ENCODE data around the gene SPAG17.

SPAG17 gene

DNA sequence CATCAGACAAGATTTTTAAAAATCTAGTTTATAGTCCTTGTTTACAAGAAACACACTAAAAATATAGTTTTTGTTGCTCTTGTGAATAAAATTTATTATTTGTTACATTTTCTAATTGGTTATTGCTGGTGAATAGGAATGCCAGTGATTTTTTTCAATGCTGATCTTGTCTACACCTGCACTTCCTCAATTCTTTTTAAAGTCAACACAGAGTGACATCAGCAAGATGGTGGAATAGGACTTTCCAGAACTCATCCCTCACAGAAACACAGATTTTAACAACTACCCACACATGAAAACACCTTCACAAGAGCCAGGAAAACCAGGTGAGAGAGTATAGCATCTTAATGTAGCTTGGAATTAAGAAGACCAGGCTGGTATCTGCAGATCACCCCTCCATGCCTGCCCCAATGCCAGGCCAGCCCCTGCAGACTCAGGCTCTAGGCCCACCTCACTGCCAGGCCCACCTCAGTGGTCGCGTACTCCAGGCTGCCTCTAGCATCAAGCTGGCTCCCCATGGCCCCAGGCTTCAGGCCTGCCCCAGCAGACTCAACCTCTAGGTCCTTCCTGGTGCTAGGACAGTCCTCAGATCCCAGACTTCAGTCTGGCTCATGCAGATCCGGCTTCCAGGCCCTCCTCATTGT, 137.9 kb downstream of the SPAG17 start:
- Histone ChIP-seq H3K36me3 (ENCODE audit: control insufficient read depth, insufficient read depth, low read length) (no peaks in the 10 kb centered on the region), H3K4me3 (ENCODE audit: low read depth, low read length) (no peak overlapping the region), H3K27me3 (ENCODE audit: control insufficient read depth, insufficient read depth, low read length) (no peaks in the 10 kb centered on the region), H3K4me1 (ENCODE audit: control insufficient read depth, insufficient read depth, low read length) (no peaks in the 10 kb centered on the region), H3K9ac (ENCODE audit: low read depth, low read length) (no peak overlapping the region), H3K9me3 (ENCODE audit: control insufficient read depth, insufficient read depth, low read length) (no peaks in the 10 kb centered on the region)

DNA sequence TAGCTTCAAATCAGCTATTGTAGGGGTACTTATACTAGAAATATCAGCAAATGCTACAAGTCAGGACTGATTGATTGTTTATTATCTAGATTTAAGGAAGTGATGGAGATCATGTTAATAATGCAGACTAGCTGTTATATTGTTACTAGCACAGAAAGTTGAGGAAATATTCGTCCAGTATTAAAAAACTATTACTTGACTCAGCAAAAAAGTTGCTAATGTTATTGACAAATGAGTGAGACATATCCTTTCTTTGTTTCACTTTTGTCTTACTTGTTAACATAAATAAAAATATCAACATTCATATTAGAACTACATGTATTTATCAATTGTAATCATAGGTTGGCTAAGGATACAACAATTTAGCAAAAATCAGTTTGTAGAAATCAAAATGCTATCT, 141.4 kb downstream of the SPAG17 start:
- Histone ChIP-seq H3K4me1 (ENCODE audit: control insufficient read depth, insufficient read depth, low read length) (no peaks in the 10 kb centered on the region), H3K36me3 (ENCODE audit: control insufficient read depth, insufficient read depth, low read length) (no peaks in the 10 kb centered on the region), H3K27me3 (ENCODE audit: control insufficient read depth, insufficient read depth, low read length) (no peaks in the 10 kb centered on the region), H3K9me3 (ENCODE audit: control insufficient read depth, insufficient read depth, low read length) (no peaks in the 10 kb centered on the region), H3K9ac (ENCODE audit: low read depth, low read length) (no peak overlapping the region), H3K4me3 (ENCODE audit: low read depth, low read length) (no peak overlapping the region)

DNA sequence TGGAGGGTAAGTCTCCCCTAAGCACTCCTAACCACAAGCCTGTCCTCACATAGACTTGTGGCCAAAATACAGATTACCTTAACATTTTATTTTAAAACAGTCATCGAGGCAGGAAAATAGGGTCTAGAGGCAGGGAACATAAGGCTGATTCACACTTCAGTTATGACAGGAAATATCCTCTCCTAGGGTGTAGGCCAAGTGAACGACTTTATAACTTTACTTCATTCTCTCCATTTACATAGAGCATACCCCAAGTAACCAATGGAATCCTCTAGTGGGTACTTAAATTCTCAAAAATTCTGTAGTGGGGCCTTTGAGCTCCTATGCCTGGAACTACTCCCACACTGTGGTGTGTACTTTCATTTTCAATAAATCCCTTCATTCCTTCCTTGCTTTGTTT, 142.5 kb downstream of the SPAG17 start:
- no peaks in the 10 kb centered on the region for H3K4me1 ChIP-seq (ENCODE audit: control insufficient read depth, insufficient read depth, low read length)
- H3K9ac ChIP-seq (ENCODE audit: low read depth, low read length), result no peak overlapping the region
- H3K4me3 ChIP-seq (ENCODE audit: low read depth, low read length), result no peak overlapping the region
- H3K27me3 ChIP-seq (ENCODE audit: control insufficient read depth, insufficient read depth, low read length), result no peaks in the 10 kb centered on the region
- no peaks in the 10 kb centered on the region for H3K9me3 ChIP-seq (ENCODE audit: control insufficient read depth, insufficient read depth, low read length)
- no peaks in the 10 kb centered on the region for H3K36me3 ChIP-seq (ENCODE audit: control insufficient read depth, insufficient read depth, low read length)

DNA sequence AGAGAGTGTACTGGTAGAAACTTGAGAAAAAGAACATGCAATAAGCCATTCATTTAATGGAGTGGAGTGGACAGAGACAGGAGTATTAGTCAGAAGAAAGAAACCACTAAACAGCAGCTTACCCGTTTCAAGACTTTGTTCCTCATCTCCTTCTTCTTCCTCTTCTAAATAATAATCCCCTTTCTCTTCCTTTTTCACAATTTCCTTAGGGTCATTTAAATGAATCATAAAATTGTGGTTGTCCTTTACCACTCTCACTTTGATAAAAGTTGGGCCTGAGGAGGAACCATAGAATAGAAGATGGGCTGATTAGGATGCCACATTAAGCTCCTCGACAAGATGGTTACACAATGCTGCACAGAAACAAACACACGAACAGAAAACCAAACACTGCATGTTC, 145.9 kb downstream of the SPAG17 start:
- Histone ChIP-seq H3K27me3 (ENCODE audit: control insufficient read depth, insufficient read depth, low read length) (no peaks in the 10 kb centered on the region), H3K36me3 (ENCODE audit: control insufficient read depth, insufficient read depth, low read length) (no peaks in the 10 kb centered on the region), H3K4me3 (ENCODE audit: low read depth, low read length) (no peak overlapping the region), H3K4me1 (ENCODE audit: control insufficient read depth, insufficient read depth, low read length) (no peaks in the 10 kb centered on the region), H3K9me3 (ENCODE audit: control insufficient read depth, insufficient read depth, low read length) (no peaks in the 10 kb centered on the region), H3K9ac (ENCODE audit: low read depth, low read length) (no peak overlapping the region)

DNA sequence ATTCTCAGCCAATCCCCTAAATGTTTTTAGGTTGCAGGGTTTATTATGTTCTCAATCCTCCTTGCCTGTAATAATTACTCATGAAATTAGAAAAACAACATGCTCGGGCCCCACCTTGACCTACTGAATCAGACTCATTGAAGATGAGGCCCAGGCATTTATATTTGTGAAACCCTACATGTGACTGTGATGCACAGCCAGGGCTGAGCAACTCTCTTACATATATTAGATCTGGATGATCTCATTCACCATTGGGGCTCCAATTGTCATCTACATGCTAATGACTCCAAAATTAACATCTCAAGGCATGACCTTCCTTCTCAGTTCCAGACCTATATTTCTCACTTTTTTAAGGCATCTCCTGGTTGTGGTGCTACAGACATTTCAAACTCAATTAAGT, 152.1 kb downstream of the SPAG17 start:
- Histone ChIP-seq H3K27me3 (ENCODE audit: control insufficient read depth, insufficient read depth, low read length) (no peaks in the 10 kb centered on the region), H3K9ac (ENCODE audit: low read depth, low read length) (no peak overlapping the region), H3K4me1 (ENCODE audit: control insufficient read depth, insufficient read depth, low read length) (no peaks in the 10 kb centered on the region), H3K9me3 (ENCODE audit: control insufficient read depth, insufficient read depth, low read length) (no peaks in the 10 kb centered on the region), H3K36me3 (ENCODE audit: control insufficient read depth, insufficient read depth, low read length) (no peaks in the 10 kb centered on the region), H3K4me3 (ENCODE audit: low read depth, low read length) (no peak overlapping the region)

DNA sequence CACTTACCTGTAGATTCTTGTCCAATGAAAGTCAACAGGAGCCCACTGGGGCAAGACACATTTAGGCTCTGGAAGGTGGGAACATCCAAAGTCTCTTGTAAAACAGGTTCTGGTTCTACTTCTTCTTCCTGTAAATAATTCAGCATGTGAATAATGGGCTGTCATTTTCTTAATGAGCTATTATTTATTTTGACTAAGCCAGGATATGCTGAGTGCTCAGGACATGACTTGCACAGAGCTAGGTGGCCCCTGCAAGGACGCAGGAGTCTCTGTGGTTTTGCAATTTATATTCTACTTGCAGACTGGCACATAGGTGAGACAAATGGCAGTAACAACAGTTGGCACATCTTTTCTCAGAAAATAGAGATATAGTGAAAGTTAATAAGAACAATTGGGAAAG, 156.8 kb downstream of the SPAG17 start:
- no peaks in the 10 kb centered on the region for H3K4me1 ChIP-seq (ENCODE audit: control insufficient read depth, insufficient read depth, low read length)
- no peak overlapping the region for H3K9ac ChIP-seq (ENCODE audit: low read depth, low read length)
- no peak overlapping the region for H3K4me3 ChIP-seq (ENCODE audit: low read depth, low read length)

DNA sequence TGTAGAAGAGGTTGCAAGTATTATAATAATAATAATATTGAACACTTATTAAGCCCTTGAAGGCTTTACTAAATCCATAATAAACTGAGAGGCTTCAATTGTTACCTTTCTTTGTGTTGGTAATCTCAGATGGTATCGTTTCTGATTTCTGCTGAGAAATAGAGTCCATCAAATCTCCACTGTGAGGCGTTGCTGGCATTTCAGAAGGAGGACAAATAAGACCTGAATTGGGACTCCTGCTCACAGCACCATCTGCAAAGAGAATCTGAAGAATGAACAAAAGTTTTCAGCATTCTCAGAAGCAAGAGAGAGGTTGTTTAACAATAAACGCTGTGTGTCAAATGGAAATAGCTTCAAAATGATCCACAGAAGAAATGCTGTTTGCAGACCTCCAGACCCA, 161.8 kb downstream of the SPAG17 start:
- H3K4me3 ChIP-seq (ENCODE audit: low read depth, low read length), result no peak overlapping the region
- no peaks in the 10 kb centered on the region for H3K27me3 ChIP-seq (ENCODE audit: control insufficient read depth, insufficient read depth, low read length)
- no peaks in the 10 kb centered on the region for H3K4me1 ChIP-seq (ENCODE audit: control insufficient read depth, insufficient read depth, low read length)
- H3K36me3 ChIP-seq (ENCODE audit: control insufficient read depth, insufficient read depth, low read length), result no peaks in the 10 kb centered on the region
- H3K9ac ChIP-seq (ENCODE audit: low read depth, low read length), result no peak overlapping the region
- no peaks in the 10 kb centered on the region for H3K9me3 ChIP-seq (ENCODE audit: control insufficient read depth, insufficient read depth, low read length)

More for the DNA sequence above, 156.8 kb downstream of the SPAG17 start:
- no peaks in the 10 kb centered on the region for H3K27me3 ChIP-seq (ENCODE audit: control insufficient read depth, insufficient read depth, low read length)
- H3K9me3 ChIP-seq (ENCODE audit: control insufficient read depth, insufficient read depth, low read length), result no peaks in the 10 kb centered on the region
- H3K36me3 ChIP-seq (ENCODE audit: control insufficient read depth, insufficient read depth, low read length), result no peaks in the 10 kb centered on the region

DNA sequence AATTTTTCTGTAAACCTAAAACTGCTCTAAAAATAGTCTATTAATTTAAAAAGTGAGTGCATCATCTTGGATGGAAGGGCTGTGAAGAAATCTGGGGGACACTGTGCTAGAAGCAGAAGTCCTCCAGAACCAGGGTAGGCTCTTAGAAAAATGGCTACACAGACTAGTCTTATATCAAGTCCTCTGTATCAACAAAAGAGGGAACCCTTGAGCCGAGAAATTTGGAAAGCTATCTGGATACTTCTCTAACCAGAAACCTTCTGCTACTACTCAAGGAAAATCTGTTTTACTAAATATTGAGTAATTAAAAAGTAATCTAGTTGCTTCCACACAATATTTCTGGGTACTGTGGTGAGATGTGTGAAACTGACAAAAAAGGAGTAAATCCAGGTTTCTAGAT, 163.4 kb downstream of the SPAG17 start:
- Histone ChIP-seq H3K9me3 (ENCODE audit: control insufficient read depth, insufficient read depth, low read length) (no peaks in the 10 kb centered on the region), H3K4me3 (ENCODE audit: low read depth, low read length) (no peak overlapping the region), H3K9ac (ENCODE audit: low read depth, low read length) (no peak overlapping the region), H3K36me3 (ENCODE audit: control insufficient read depth, insufficient read depth, low read length) (no peaks in the 10 kb centered on the region), H3K27me3 (ENCODE audit: control insufficient read depth, insufficient read depth, low read length) (no peaks in the 10 kb centered on the region), H3K4me1 (ENCODE audit: control insufficient read depth, insufficient read depth, low read length) (no peaks in the 10 kb centered on the region)

DNA sequence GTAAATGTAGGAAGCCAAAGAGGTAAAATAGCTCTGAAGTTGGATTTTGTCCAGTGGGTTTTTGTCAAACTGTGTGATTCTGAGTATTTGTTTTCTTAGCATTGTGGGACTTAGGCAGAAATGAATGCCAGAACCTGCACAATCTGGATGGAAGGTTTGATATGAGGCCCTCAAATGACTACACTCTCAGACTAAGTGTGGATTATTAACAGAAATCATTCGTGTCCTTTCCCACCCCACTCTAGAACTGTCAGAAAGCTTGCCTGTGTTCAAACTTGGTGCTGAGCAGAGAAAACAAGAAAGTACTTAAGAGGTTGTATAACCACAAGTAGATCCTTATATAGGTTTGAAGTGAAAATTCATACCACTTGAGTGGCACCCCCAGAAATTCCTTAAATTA, 167.0 kb downstream of the SPAG17 start:
- Histone ChIP-seq H3K27me3 (ENCODE audit: control insufficient read depth, insufficient read depth, low read length) (no peaks in the 10 kb centered on the region), H3K4me3 (ENCODE audit: low read depth, low read length) (no peak overlapping the region), H3K4me1 (ENCODE audit: control insufficient read depth, insufficient read depth, low read length) (no peaks in the 10 kb centered on the region), H3K36me3 (ENCODE audit: control insufficient read depth, insufficient read depth, low read length) (no peaks in the 10 kb centered on the region), H3K9ac (ENCODE audit: low read depth, low read length) (no peak overlapping the region), H3K9me3 (ENCODE audit: control insufficient read depth, insufficient read depth, low read length) (no peaks in the 10 kb centered on the region)

DNA sequence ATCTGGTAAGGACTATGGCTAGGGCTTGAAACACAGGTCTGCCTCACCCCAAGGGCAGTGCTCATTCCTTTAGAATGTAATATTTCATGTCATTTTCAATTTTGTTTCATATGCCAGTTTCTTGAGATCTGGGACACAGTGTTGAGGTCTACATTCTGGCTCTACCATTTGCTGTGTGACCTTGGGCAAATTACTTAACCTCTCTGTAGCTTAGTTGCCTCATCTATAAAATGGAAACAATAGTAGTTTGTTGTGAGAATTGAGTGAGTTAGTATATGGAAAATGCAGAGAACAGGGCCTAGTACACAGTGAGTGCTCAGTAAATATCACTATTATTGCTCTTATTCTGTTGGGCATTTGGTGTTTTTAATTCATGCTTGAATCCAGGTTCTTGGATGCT, 171.1 kb downstream of the SPAG17 start:
- no peaks in the 10 kb centered on the region for H3K36me3 ChIP-seq (ENCODE audit: control insufficient read depth, insufficient read depth, low read length)
- no peaks in the 10 kb centered on the region for H3K27me3 ChIP-seq (ENCODE audit: control insufficient read depth, insufficient read depth, low read length)
- no peaks in the 10 kb centered on the region for H3K4me1 ChIP-seq (ENCODE audit: control insufficient read depth, insufficient read depth, low read length)
- H3K9ac ChIP-seq (ENCODE audit: low read depth, low read length), result no peak overlapping the region
- no peak overlapping the region for H3K4me3 ChIP-seq (ENCODE audit: low read depth, low read length)
- no peaks in the 10 kb centered on the region for H3K9me3 ChIP-seq (ENCODE audit: control insufficient read depth, insufficient read depth, low read length)

DNA sequence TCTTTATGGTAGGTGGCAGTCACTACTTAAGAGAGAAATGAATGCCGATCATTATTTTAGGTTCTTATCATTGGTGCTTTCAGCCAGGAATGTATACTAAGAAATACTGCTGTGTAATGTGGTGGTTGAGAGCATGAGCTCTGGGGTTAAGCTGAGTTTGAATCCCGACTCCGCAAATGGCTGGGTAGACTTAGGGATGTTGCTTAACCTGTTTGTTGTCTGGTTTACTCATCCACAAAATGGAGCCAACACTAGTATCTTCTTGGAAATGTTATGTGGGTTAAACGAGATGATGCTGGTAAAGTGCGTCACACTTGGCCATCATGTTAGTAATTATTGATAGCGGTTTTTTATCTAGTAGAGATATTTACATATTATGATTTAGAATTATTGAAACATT, 171.7 kb downstream of the SPAG17 start:
- Histone ChIP-seq H3K36me3 (ENCODE audit: control insufficient read depth, insufficient read depth, low read length) (no peaks in the 10 kb centered on the region), H3K4me3 (ENCODE audit: low read depth, low read length) (no peak overlapping the region), H3K4me1 (ENCODE audit: control insufficient read depth, insufficient read depth, low read length) (no peaks in the 10 kb centered on the region), H3K9me3 (ENCODE audit: control insufficient read depth, insufficient read depth, low read length) (no peaks in the 10 kb centered on the region), H3K9ac (ENCODE audit: low read depth, low read length) (no peak overlapping the region), H3K27me3 (ENCODE audit: control insufficient read depth, insufficient read depth, low read length) (no peaks in the 10 kb centered on the region)

DNA sequence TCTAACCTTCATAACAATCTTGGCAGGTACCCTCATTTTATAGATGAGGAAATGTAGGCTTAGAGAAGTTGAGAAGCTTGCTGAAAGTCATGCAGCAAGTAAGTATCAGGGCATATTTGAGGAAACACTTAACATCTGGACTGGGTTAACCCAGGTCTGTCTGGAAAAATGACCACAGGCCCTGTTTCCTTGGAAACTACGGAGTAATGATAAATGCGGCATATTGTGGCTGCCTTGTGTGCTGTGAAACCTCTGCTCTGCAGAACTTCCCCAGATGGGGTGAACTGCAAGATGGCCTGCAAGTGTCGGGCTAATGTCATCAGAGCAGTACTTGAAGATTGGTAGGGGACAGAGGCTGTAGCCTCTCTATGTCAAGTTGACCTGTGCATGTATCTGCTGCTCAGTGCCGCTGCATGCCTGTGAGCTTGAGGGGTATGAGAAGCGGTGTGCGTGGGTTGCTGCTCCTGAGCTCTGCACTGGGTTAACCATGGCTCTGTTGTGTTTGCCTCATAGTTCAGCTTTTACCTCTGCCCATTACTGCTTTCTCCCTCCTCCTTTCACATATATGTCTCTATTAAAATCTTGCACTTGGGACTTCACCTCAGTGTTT, 172.4 kb downstream of the SPAG17 start:
- H3K9ac ChIP-seq (ENCODE audit: low read depth, low read length), result no peak overlapping the region
- H3K27me3 ChIP-seq (ENCODE audit: control insufficient read depth, insufficient read depth, low read length), result no peaks in the 10 kb centered on the region
- no peak overlapping the region for H3K4me3 ChIP-seq (ENCODE audit: low read depth, low read length)
- no peaks in the 10 kb centered on the region for H3K36me3 ChIP-seq (ENCODE audit: control insufficient read depth, insufficient read depth, low read length)
- H3K9me3 ChIP-seq (ENCODE audit: control insufficient read depth, insufficient read depth, low read length), result no peaks in the 10 kb centered on the region
- H3K4me1 ChIP-seq (ENCODE audit: control insufficient read depth, insufficient read depth, low read length), result no peaks in the 10 kb centered on the region

Data from iPS-15b (cell line).